GM23248 (cell line): Measurements from ENCODE around the gene CPSF4.

Experiments
- EZH2 ChIP-seq: fragments of 200-600 bp; sonication (generic); IDR thresholded peaks from 2 replicates; pipeline ENCODE4 v1.6.1; 2018; ENCODE audit warnings: antibody characterized with exemption, mild to moderate bottlenecking; ENCODE audit not compliant: insufficient read depth, poor library complexity, severe bottlenecking
- EZH2phosphoT487 ChIP-seq: fragments of 200-600 bp; sonication (generic); IDR thresholded peaks from 2 replicates; pipeline ENCODE4 v1.6.1; 2018; ENCODE audit warnings: antibody characterized with exemption, moderate library complexity, mild to moderate bottlenecking, low read depth; ENCODE audit not compliant: insufficient read depth

DNA sequence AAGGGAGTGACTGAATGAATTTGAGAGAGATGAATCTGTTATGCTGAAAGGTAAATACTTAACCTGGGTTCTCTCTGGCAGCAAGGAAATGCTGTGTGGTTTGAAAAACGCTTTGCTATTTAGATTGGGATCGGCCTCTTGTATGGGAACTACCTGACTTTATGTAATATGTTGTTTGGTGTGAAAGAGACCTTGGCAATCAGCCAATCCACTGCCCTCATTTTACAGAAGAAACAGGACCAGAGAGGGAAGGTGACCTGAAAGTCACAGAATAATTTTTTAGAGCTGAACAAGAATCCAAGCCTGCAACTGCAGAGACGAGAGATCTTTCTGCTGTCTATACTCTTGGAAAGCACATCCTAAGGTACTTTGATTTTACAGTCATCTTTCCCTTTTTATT is 28.9 kb upstream of the CPSF4 start:
- TF ChIP-seq EZH2 (no peak), EZH2phosphoT487 (no peak)
